ENCODE data around the gene CENPS.

Gene CENPS

GRCh38 chr1:10430216-10431069 is at the start of gene CENPS:
Gene CENPS (plus strand): TSS chr1:10430433. CDS start chr1:10430518, 85 bp downstream.
- H3K27ac ChIP-seq: peak within 1 kb of the TSS; percentile 84
- TF ChIP-seq CTCF (conservative IDR thresholded peaks at IDR 0.05; ENCODE audit: low read depth): peak; percentile 92
- peak; percentile 97 for DNase-seq (ENCODE audit: low spot score)
- ChIA-PET POLR2A (ENCODE audit: low non-redundant PET) (interaction anchor here (1.3 kb wide), 1 partner anchor 31 kb away, joined by 4 read pairs; the partner anchor contains the start of gene PGD), CTCF (interaction anchor here (0.5 to 3.5 kb wide), 13 partner anchors 9 to 600 kb away, joined by 3 to 44 read pairs (median 3); partner anchors contain the start of genes CORT, LZIC and NMNAT1)

GRCh38 chr1:10380594-10381275 is 49.5 kb upstream of the CENPS start:
- ChIA-PET CTCF (interaction anchor here (0.6 kb wide), 1 partner anchor 105 kb away, joined by 5 read pairs; no protein-coding TSS in a partner anchor), POLR2A (ENCODE audit: low non-redundant PET) (no interaction called here)
- no peak overlapping the region for H3K27ac ChIP-seq
- no peak for DNase-seq (ENCODE audit: low spot score)
- TF ChIP-seq CTCF (conservative IDR thresholded peaks at IDR 0.05; ENCODE audit: low read depth): no peak

- no peak for DNase-seq (ENCODE audit: low spot score)
- CTCF ChIA-PET: interaction anchor here (0.5 kb wide), 1 partner anchor 649 kb away, joined by 3 read pairs; no protein-coding TSS in a partner anchor
- POLR2A ChIA-PET (ENCODE audit: low non-redundant PET): no interaction called here
- no peak overlapping the region for H3K27ac ChIP-seq
- TF ChIP-seq CTCF (conservative IDR thresholded peaks at IDR 0.05; ENCODE audit: low read depth): no peak
Measured at GRCh38 chr1:10383630-10384029, 46.6 kb upstream of the CENPS start.

DNA sequence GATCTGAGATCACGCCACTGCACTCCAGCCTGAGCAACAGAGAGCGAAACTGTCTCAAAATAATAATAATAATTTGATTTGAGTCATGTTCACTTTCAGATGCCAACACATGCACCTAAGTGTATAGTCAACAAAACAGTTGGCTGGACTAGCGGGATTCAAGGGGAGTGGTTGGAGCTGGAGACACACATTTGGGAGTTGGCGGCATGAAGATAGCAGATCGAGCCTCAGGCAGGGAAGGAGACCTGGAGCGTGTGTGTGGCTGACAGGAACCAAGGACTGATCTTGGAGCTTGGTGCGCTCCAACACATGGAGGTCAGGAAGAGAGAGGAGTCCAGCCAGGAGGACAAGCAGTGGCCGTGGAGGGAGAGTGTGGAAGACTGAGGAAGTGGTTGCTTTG is 46.0 kb upstream of the CENPS start:
- POLR2A ChIA-PET (ENCODE audit: low non-redundant PET): no interaction called here
- CTCF ChIA-PET: no interaction called here
- TF ChIP-seq CTCF (conservative IDR thresholded peaks at IDR 0.05; ENCODE audit: low read depth): no peak
- DNase-seq (ENCODE audit: low spot score): no peak
- no peak overlapping the region for H3K27ac ChIP-seq

GRCh38 chr1:10386761-10387676 is 43.2 kb upstream of the CENPS start:
- TF ChIP-seq CTCF (conservative IDR thresholded peaks at IDR 0.05; ENCODE audit: low read depth): no peak
- CTCF ChIA-PET: interaction anchor here (0.5 to 1.2 kb wide), 7 partner anchors 9 to 271 kb away, joined by 3 to 4 read pairs (median 3); no protein-coding TSS in a partner anchor
- POLR2A ChIA-PET (ENCODE audit: low non-redundant PET): interaction anchor here (0.6 kb wide), 2 partner anchors 10 to 908 kb away, joined by 4 to 6 read pairs; no protein-coding TSS in a partner anchor
- DNase-seq (ENCODE audit: low spot score): no peak
- H3K27ac ChIP-seq: peak overlapping the region; percentile 76

All from RWPE1 (cell line).